H9 (cell line): Measurements from ENCODE around the gene CCDC148. TPM values are rescaled to one million over a fixed set of nuclear protein-coding genes. Genes with fewer than 3 reads are reported as not detected.
"Not testable (repeated sequence)": the region's sequence is repeated elsewhere in the genome, so short reads cannot be mapped to it uniquely, and the experiment has no call there.

Experiments
- DNase-seq: peaks from one replicate; pipeline ENCODE4 v3.0.0-alpha.2; 2017
- H2AFZ ChIP-seq: one replicate; pipeline ENCODE4 v1.6.1; 2013; ENCODE audit warnings: mild to moderate bottlenecking, low read length, control low read depth, moderate library complexity
- H2AK5ac ChIP-seq: 2 replicates; pipeline ENCODE4 v1.6.1; 2013; ENCODE audit warnings: low read length, control low read depth, mixed read lengths; ENCODE audit not compliant: insufficient read length
- H2BK120ac ChIP-seq: one replicate; pipeline ENCODE4 v1.6.1; 2013; ENCODE audit warnings: low read depth, mild to moderate bottlenecking, low read length, control low read depth, inconsistent platforms; ENCODE audit not compliant: poor library complexity, severe bottlenecking
- H2BK12ac ChIP-seq: 2 replicates; pipeline ENCODE4 v1.6.1; 2013; ENCODE audit warnings: low read length, control low read depth, mixed read lengths, low read depth; ENCODE audit not compliant: insufficient read length
- H2BK15ac ChIP-seq: 2 replicates; pipeline ENCODE4 v1.6.1; 2013; ENCODE audit warnings: low read depth, low read length, control low read depth
- H2BK20ac ChIP-seq: one replicate; pipeline ENCODE4 v1.6.1; 2013; ENCODE audit warnings: low read depth, mild to moderate bottlenecking, low read length, control low read depth, inconsistent platforms; ENCODE audit not compliant: poor library complexity, severe bottlenecking
- H2BK5ac ChIP-seq: 2 replicates; pipeline ENCODE4 v1.6.1; 2013; ENCODE audit warnings: low read length, control low read depth, mixed read lengths; ENCODE audit not compliant: insufficient read length
- H3K14ac ChIP-seq: 2 replicates; pipeline ENCODE4 v1.6.1; 2013; ENCODE audit warnings: low read length, control low read depth; ENCODE audit not compliant: insufficient read depth
- H3K18ac ChIP-seq: 2 replicates; pipeline ENCODE4 v1.6.1; 2013; ENCODE audit warnings: low read depth, mild to moderate bottlenecking, mixed read lengths, low read length, control low read depth; ENCODE audit not compliant: insufficient read length
- H3K23ac ChIP-seq: 2 replicates; pipeline ENCODE4 v1.6.1; 2013; ENCODE audit warnings: low read length, control low read depth, mixed read lengths, low read depth; ENCODE audit not compliant: insufficient read length
- H3K23me2 ChIP-seq: 2 replicates; pipeline ENCODE4 v1.6.1; 2013; ENCODE audit warnings: low read depth, mild to moderate bottlenecking, mixed read lengths, low read length, control low read depth; ENCODE audit not compliant: insufficient read length, poor library complexity, severe bottlenecking
- H3K27ac ChIP-seq: 2 replicates; pipeline ENCODE4 v1.5.1; 2013; ENCODE audit warnings: low read length, control low read depth, mixed read lengths, low read depth; ENCODE audit not compliant: insufficient read length
- H3K27me3 ChIP-seq: 2 replicates; pipeline ENCODE4 v1.6.1; 2013; ENCODE audit warnings: low read length, control low read depth, inconsistent platforms; ENCODE audit not compliant: insufficient read depth
- H3K4ac ChIP-seq: 2 replicates; pipeline ENCODE4 v1.6.1; 2013; ENCODE audit warnings: low read depth, mild to moderate bottlenecking, control low read depth, inconsistent platforms, low read length, moderate library complexity
- H3K4me1 ChIP-seq: 2 replicates; pipeline ENCODE4 v1.6.1; 2013; ENCODE audit warnings: low read length, control low read depth, inconsistent platforms; ENCODE audit not compliant: insufficient read depth
- H3K4me2 ChIP-seq: 2 replicates; pipeline ENCODE4 v1.6.1; 2013; ENCODE audit warnings: low read length, control low read depth, mixed read lengths; ENCODE audit not compliant: insufficient read length, insufficient read depth
- H3K56ac ChIP-seq: 2 replicates; pipeline ENCODE4 v1.6.1; 2013; ENCODE audit warnings: low read depth, mild to moderate bottlenecking, mixed read lengths, low read length, control low read depth; ENCODE audit not compliant: insufficient read length
- H3K79me1 ChIP-seq: 2 replicates; pipeline ENCODE4 v1.6.1; 2013; ENCODE audit warnings: low read depth, mild to moderate bottlenecking, moderate library complexity, low read length, control low read depth, inconsistent platforms; ENCODE audit not compliant: insufficient read depth, poor library complexity, severe bottlenecking
- H3K79me2 ChIP-seq: 2 replicates; pipeline ENCODE4 v1.6.1; 2013; ENCODE audit warnings: low read length, control low read depth, inconsistent platforms; ENCODE audit not compliant: insufficient read depth
- H3K9ac ChIP-seq: 2 replicates; pipeline ENCODE4 v1.6.1; 2013; ENCODE audit warnings: low read length, control low read depth, mixed read lengths; ENCODE audit not compliant: insufficient read length; ENCODE audit errors: extremely low read depth
- H3K9me3 ChIP-seq: one replicate; pipeline ENCODE4 v1.6.1; 2013; ENCODE audit warnings: low read depth, low read length, inconsistent platforms; ENCODE audit not compliant: control insufficient read depth
- H3T11ph ChIP-seq: one replicate; pipeline ENCODE4 v1.6.1; 2013; ENCODE audit warnings: mild to moderate bottlenecking, low read length, control low read depth, inconsistent platforms
- H4K20me1 ChIP-seq: one replicate; pipeline ENCODE4 v1.6.1; 2013; ENCODE audit not compliant: control insufficient read depth, insufficient read length, insufficient read depth
- H4K5ac ChIP-seq: 2 replicates; pipeline ENCODE4 v1.6.1; 2013; ENCODE audit warnings: low read depth, mild to moderate bottlenecking, mixed read lengths, low read length, control low read depth; ENCODE audit not compliant: insufficient read length
- H4K8ac ChIP-seq: replicated peaks from 2 replicates; pipeline ENCODE4 v1.6.1; 2013; ENCODE audit warnings: low read length, control low read depth, mixed read lengths, low read depth; ENCODE audit not compliant: insufficient read length
- H4K91ac ChIP-seq: 2 replicates; pipeline ENCODE4 v1.6.1; 2013; ENCODE audit warnings: low read depth, mild to moderate bottlenecking, moderate library complexity, mixed read lengths, low read length, control low read depth; ENCODE audit not compliant: insufficient read length
- H3K27ac Mint-ChIP-seq, 3 experiments: 2 replicates in 2 of 3; 3 replicates in 1 of 3; pipeline ENCODE4 v1.8.0; 2020 to 2021; ENCODE audit warnings: mixed read lengths in 3 of 3, mild to moderate bottlenecking in 1 of 3, moderate library complexity in 1 of 3
- H3K27me3 Mint-ChIP-seq: 2 replicates; pipeline ENCODE4 v1.8.0; 2021; ENCODE audit warnings: low read depth, mild to moderate bottlenecking, moderate library complexity, mixed read lengths
- H3K36me3 Mint-ChIP-seq, 3 experiments: 2 replicates in 2 of 3; 3 replicates in 1 of 3; pipeline ENCODE4 v1.8.0; 2020 to 2021; ENCODE audit warnings: low read depth in 3 of 3, mixed read lengths in 3 of 3; ENCODE audit not compliant: insufficient read depth in 1 of 3
- H3K4me1 Mint-ChIP-seq, 2 experiments: 2 replicates each; pipeline ENCODE4 v1.8.0; 2020; ENCODE audit warnings: mixed read lengths in 2 of 2
- H3K4me3 Mint-ChIP-seq, 2 experiments: 2 replicates in 1 of 2; 3 replicates in 1 of 2; pipeline ENCODE4 v1.8.0; 2020 to 2021; ENCODE audit warnings: mild to moderate bottlenecking in 2 of 2, mixed read lengths in 2 of 2, moderate library complexity in 1 of 2
- H3K9me3 Mint-ChIP-seq, 2 experiments: 2 replicates in 1 of 2; 3 replicates in 1 of 2; pipeline ENCODE4 v1.8.0; 2020; ENCODE audit warnings: mild to moderate bottlenecking in 2 of 2, mixed read lengths in 2 of 2, moderate library complexity in 1 of 2
- CTCF ChIP-seq: fragments of 200-600 bp; sonication (generic); conservative IDR thresholded peaks from 3 replicates; pipeline ENCODE4 v1.8.0; 2021; ENCODE audit warnings: antibody characterized with exemption, mild to moderate bottlenecking
- WGBS: extraction: QIAGEN DNeasy Blood & Tissue Kit; methylation state at CpG from one replicate; pipeline ENCODE4 v1.1.7; 2013; ENCODE audit warnings: missing lambda C conversion rate, low lambda C conversion rate, mixed read lengths; ENCODE audit not compliant: insufficient read length; ENCODE audit errors: extremely low coverage; 5-methylcytosine and 5-hydroxymethylcytosine counted together
- total RNA-seq: library from RNA; stranded (reverse); gene quantifications from 2 replicates; pipeline ENCODE4 v1.2.1, GENCODE V29; 2021

Gene CCDC148
- total RNA-seq, 1 experiment from 2014 or later, result 1.5 TPM

GRCh38 chr2:158357122-158357521, 99.4 kb downstream of the CCDC148 start:
- no peak overlapping the region for H3K4me3 Mint-ChIP-seq
- Histone ChIP-seq H2AFZ (no peak overlapping the region), H3K56ac (no peak overlapping the region), H2BK5ac (no peak overlapping the region), H2BK20ac (no peak overlapping the region), H3K14ac (no peak overlapping the region), H3K79me2 (no peaks in the 10 kb centered on the region), H2AK5ac (no peak overlapping the region), H3K4me1 (no peaks in the 10 kb centered on the region), H3K9ac (no peak overlapping the region), H2BK12ac (no peak overlapping the region), H3K23me2 (no peaks in the 10 kb centered on the region), H3K4me2 (no peak overlapping the region), H2BK120ac (no peak overlapping the region), H2BK15ac (no peak overlapping the region), H3K27me3 (no peaks in the 10 kb centered on the region), H3K9me3 (no peaks in the 10 kb centered on the region), H4K91ac (no peak overlapping the region), H3K23ac (no peak overlapping the region), H4K8ac (no peak overlapping the region), H3K4ac (no peak overlapping the region), H4K5ac (no peak overlapping the region), H3T11ph (no peak overlapping the region), H3K79me1 (no peaks in the 10 kb centered on the region), H3K18ac (no peak overlapping the region), H4K20me1 (no peaks in the 10 kb centered on the region), H3K27ac (no peak overlapping the region)
- peaks cover 10 to 20% of the 10 kb centered on the region in 2 experiments; a peak in 3 of 5 replicates for H3K9me3 Mint-ChIP-seq
- DNase-seq, result no peak
- TF ChIP-seq CTCF, result no peak
- peaks cover 3 to 15% (median 10%) of the 10 kb centered on the region in 3 experiments; a peak in 5 of 7 replicates for H3K36me3 Mint-ChIP-seq
- WGBS, result no CpG with 5 or more reads among the region's 1 CpG
- peaks cover 9 to 11% of the 10 kb centered on the region in 2 experiments for H3K4me1 Mint-ChIP-seq
- no peaks in the 10 kb centered on the region for H3K27me3 Mint-ChIP-seq
- no peak overlapping the region for H3K27ac Mint-ChIP-seq

- peaks cover 2 to 11% (median 8%) of the 10 kb centered on the region in 3 experiments; a peak in 6 of 7 replicates for H3K36me3 Mint-ChIP-seq
- not testable (repeated sequence) for DNase-seq, H3K4me2 ChIP-seq, H2BK120ac ChIP-seq, H3K9me3 ChIP-seq, H3K9ac ChIP-seq, H4K5ac ChIP-seq, H3K27ac ChIP-seq, H3K27me3 Mint-ChIP-seq, H3T11ph ChIP-seq, H3K27me3 ChIP-seq, H3K79me1 ChIP-seq, H4K8ac ChIP-seq, H3K23ac ChIP-seq, H2BK15ac ChIP-seq, H2AK5ac ChIP-seq, H4K20me1 ChIP-seq, H3K18ac ChIP-seq, H3K23me2 ChIP-seq, H3K4ac ChIP-seq, H3K4me1 ChIP-seq, H3K4me1 Mint-ChIP-seq, H2BK12ac ChIP-seq, H2BK5ac ChIP-seq, H4K91ac ChIP-seq, H2AFZ ChIP-seq, H3K56ac ChIP-seq, H2BK20ac ChIP-seq, H3K14ac ChIP-seq, H3K79me2 ChIP-seq
- peak overlapping the region in 1 of 3 experiments; percentile 93; a peak in 2 of 7 replicates for H3K27ac Mint-ChIP-seq
- peak overlapping the region; percentile 51 to 61; a peak in 3 of 5 replicates for H3K4me3 Mint-ChIP-seq
- no CpG with 5 or more reads among the region's 14 CpGs for WGBS
- H3K9me3 Mint-ChIP-seq, result peaks cover 8 to 11% of the 10 kb centered on the region in 2 experiments; a peak in 4 of 5 replicates
Observed at GRCh38 chr2:158351466-158351816, 105.1 kb downstream of the CCDC148 start.
